NCI-H446 (cell line): Measurements from ENCODE around the gene NNAT.
A peak's percentile ranks its signal among the peaks of the same experiment; 100 is the strongest.
"Not testable (repeated sequence)": the region's sequence is repeated elsewhere in the genome, so short reads cannot be mapped to it uniquely, and the experiment has no call there.

Experiments used
- DNase-seq, 2 experiments: peaks; one replicate each; lab custom pipeline; 2025; lab: John Stamatoyannopoulos, UW

NNAT gene

GRCh38 chr20:37540001-37540400 lies 19.0 kb downstream of the NNAT start:
- no peak for DNase-seq

DNA sequence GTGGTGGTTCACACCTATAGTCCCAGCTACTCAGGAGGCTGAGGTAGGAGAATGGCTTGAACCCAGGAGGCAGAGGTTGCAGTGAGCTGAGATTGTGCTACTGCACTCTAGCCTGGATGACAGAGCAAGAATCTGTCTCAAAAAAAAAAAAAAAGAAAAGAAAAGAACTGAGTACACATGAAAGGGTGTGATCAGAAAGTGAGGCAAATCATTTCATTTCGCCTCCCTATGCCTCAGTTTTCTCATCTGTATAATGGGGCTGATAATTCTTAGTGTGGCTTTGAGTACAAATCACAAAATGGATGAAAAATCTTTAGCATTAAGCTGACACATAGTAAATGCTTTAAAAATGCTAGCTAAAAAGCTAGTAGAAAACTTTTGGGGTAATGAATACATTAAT lies 19.8 kb downstream of the NNAT start:
- not testable (repeated sequence) for DNase-seq

DNA sequence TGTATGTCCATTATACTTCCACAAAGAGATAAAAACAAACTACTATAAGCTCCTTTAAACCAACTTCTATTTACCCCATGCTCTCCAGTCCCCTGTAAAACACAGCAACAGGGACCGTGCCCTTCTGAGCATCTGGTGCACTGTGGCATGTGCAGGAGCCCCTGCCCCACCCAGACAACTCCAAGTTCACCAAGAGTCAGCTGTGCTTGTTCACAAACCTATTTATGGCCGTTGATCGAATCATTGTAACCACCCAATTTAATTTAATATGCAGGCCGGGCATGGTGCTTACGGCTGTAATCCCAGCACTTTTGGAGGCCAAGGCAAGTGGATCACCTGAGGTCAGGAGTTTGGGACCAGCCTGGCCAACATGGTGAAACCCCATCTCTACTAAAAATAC lies 20.3 kb downstream of the NNAT start:
- no peak for DNase-seq

DNA sequence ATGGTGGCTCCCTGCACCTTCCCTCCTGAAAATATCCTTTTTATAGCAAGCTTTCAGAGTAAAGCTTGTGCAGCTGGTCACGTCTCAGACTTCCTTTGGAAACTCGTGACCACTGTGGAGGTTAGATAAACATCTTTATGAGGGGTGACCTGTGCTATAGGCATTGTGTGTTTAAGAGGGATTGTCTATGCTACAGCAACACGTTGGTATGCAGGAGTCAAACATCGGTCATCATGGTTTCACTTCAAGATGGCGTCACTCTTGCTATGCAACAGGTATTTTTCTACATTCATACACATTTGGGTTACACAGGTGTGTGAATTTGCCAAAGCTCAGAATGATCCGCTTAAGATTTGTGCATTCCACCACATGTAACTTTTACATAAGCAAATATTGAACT lies 21.2 kb downstream of the NNAT start:
- no peak for DNase-seq

DNA sequence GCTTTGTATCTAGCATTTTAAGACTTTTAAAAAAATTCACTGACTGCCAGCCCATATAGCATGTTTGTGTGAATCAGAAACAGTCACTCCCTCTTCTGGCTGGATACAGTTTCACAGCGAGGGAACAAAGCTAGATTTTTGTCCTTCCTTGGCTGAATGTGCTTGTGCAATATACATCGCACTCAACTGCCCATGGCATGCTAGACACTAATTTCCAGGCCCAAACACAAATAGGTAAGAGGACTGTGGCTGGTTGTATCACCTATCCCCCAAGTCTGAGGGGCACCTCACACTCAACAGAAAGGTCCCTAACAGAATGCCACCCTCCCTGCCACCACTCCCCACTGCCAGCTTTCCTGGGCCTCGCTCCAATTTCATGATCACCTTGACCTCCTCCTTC lies 22.8 kb downstream of the NNAT start:
- DNase-seq: peak in 1 of 2 experiments; percentile 11

DNA sequence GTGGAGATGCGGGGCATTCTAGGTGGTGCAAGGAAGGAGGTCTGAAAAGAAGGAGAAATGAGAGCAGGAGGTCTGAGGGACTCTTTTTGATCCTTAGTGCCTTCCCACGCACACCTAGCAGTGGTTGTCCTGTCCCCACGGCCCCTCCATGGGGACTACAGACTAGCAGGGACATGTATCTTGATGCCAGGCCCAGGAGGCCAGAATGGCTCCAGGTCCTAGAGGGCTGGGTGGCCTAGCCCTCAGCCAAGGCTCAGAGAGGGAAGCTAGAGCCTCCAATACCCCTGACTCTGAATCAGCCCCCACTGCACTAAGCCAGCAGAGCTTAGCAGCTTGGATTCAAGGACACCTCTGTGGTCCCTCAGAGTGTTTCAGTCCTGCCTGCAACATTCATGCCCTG lies 23.3 kb downstream of the NNAT start:
- DNase-seq: no peak

DNA sequence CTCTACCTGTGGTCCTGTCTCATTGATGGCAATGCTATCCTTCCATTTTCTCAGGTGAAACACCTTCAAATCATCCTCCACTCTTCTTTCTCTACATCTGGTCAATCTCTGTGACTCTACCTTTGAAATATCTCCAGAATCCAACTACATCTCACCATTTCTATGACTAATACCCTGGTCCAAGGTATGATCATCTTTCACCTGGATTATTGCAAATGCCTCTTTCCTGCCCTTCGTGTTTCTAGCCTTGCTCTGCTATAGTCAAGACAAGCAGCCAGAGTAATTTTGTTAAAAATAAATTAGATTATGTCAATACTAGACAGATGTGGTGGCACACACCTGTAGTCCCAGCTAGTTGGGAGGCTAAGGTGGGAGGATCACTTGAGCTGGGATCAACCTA lies 24.5 kb downstream of the NNAT start:
- no peak for DNase-seq

- no peak for DNase-seq
Observed at GRCh38 chr20:37547912-37548311, 26.9 kb downstream of the NNAT start.

- DNase-seq: not testable (repeated sequence)
Observed at GRCh38 chr20:37550101-37550920, 29.3 kb downstream of the NNAT start.

DNA sequence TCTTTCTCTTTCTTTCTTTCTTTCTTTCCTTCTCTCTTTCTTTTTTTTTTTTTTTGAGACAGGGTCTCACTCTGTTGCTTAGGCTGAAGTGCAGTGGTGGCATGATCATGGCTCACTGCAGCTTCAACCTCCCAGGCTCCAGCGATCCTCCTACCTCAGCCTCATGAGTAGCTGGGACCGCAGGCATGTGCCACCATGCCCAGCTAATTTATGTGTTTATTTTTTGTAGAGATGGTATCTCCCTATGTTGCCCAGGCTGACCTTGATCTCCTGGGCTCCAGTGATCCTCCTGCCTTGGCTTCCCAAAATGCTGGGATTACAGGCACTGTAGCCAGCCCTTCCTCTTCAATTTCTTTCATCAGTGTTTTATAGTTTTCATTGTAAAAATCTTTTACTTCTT lies 30.6 kb downstream of the NNAT start:
- not testable (repeated sequence) for DNase-seq

- DNase-seq: no peak
Observed at GRCh38 chr20:37552415-37552814, 31.4 kb downstream of the NNAT start.

DNA sequence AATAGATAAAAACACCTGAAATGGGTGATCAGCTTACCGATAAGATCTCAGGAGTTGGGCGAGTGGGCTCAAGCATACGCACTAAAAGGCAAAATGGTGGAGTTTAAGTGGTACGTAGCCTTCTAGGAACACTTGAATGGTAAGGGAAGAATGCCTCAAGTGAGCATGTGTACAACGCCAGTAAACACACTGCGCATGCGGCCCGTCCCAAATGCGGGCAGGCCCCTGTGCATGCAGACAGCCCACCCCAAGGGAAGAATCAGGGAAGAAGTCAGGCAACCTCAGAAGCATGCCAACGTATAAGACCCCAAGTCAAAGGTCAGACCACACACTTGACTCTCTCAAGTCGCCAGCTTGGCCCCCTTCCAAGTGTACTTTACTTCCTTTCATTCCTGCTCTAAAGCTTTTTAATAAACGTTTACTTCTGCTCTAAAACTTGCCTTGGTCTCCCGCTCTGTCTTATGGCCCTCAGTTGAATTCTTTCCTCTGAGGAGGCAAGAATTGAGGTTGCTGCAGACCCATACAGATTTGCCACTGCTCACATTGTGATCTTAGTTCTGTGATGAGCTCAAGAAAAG lies 33.8 kb downstream of the NNAT start:
- DNase-seq: not testable (repeated sequence)

DNA sequence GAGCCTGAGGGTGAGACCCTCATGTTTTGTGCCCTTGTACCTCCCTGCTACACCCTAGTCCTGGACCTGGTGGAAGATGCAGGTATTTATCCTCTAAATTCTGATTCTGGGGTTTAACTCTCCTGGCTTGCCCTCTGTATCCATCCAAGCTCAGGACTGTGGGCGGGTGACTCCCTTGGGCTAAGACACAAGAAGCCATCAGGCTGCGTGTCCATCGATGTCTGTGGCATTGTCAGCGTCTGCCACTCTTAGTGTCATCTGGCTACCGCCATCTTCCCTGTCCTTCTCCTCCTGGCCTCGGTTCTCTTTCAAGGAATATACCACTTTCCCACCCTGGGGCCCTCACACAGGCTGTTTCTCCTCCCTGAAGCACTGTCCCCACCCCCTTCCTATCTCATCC lies 35.5 kb downstream of the NNAT start:
- DNase-seq: no peak

DNA sequence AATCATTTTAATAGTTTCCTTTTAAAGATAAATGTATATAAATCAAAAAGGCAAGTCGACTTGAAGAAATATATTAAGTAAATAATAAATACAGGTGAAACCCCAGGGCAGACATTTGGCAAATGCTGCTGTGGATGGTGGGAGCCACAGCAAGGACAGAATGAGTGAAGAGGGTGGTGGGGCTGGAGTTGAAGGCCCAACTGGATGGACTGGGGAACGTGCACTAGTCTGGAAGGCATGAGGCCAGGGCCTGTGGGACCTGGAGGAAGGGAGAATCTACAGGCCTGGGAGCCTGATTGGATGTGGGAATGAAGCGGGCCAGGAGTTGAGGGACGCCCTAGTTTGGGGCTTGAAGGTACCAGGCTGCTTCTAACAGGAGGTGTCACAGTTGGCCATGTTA lies 37.3 kb downstream of the NNAT start:
- no peak for DNase-seq

GRCh38 chr20:37558779-37559178 lies 37.7 kb downstream of the NNAT start:
- no peak for DNase-seq

DNA sequence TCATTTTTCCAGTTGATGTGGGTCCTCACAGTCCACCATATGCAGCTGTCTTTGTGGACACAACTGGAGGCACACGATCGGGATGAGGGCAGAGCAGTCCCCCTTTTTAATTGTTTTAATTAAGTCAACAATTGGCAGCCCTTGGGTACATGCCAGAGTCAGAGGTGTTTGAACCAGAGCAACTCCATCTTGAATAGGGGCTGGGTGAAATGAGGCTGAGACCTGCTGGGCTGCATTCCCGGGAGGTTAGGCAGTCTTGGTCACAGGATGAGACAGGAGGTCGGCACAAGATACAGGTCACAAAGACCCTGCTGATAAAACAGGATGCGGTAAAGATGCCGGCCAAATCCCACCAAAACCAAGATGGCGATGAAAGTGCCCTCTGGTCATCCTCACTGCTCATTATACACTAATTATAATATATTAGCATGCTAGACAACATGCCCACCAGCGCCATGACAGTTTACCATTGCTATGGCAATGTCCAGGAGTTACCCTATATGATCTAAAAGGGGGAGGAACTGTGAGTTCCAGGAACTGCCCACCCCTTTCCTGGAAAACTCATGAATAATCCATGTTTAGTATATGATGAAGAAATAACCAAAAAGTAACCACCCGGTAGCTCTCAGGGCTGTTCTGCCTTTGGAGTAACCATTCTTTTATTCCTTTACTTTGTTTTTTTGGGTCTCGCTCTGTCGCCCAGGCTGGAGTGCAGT lies 38.4 kb downstream of the NNAT start:
- no peak for DNase-seq

GRCh38 chr20:37560629-37561028 lies 39.6 kb downstream of the NNAT start:
- DNase-seq: no peak

DNA sequence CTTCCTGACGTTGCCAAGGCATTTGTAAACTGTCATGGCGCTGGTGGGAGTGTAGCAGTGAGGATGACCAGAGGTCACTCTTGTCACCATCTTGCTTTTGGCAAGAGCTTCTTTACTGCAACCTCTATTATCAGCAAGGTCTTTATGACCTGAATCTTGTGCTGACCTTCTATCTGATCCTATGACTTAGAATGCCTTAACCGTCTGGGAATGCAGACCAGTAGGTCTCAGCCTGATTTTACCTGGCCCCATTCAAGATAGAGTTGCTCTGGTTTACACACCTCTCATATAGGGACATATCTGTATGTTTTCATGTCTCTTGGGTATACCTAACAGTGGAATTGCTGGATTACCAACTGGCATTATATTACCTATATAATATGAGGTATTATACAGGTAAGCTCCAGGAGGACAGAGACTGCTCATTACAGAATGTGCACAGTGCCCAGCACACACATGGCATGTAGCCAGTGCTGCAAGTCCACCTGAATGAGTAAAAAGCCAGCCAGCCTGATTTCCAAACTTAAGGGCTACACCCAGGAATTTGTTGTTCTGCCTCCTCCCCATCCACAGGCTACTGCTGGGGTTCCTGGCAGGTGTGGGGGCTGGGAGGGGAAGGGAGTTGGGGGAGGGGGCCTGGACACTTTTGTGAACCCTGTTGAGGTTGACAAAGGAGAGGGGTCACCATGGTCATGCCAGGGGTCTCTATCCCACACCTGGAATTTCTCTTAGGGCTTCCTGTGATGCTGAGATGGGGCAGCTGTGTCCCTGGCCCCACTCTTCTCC lies 41.8 kb downstream of the NNAT start:
- DNase-seq: no peak

DNA sequence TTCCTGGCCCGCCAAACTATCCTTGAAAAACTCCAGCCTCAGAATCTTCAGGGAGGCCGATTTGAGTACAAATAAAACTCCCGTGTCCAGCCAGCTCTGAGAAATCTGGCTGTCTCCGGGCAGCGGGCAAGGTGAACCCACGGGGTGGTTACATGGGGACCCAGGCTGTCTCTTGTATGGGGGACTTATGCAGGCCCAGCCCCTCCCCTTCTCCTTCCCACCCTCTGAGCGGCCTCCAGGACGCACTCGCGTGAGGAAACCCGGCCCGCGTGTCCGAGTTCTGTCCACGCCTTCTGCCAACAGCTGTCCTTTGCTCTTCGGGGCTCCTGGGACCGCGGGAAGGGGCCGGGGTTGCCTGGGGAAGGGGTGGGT lies 43.0 kb downstream of the NNAT start:
- no peak for DNase-seq

DNA sequence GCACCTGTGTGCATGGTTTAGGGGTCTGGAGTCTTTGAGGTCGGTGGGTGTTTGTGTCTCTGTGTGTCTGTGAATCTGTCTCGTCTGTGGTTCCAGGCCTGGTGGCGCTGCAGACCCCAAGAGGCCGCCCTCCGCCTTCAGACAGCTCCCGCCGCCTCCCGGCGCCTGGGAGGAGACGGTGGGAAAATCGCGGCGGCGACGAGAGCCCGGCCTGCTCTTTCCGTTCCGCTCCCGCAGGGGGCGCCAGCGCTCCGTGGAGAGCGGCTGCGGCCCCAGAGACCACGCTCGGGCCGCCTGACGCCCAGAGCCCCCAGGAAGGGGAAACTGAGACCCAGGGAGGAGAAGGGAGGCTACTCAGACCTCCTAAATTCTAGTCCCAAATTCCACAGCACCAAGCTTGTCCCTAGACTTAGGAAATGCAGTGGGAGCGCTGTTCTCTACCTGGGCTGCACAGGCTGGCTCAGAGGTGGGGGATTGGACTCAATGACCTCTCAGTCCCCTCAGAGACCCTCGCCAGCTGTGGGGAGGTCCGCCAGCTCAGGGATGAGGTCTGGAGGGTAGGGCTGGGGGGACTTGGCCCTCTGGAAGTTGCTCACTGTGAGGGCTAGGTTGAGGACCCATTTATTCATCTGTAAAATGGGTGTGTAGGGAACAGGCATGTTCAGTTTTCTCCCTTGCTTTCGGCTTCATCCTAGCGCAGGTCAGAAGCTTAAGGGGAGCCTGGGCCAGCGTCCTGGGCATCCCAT lies 43.5 kb downstream of the NNAT start:
- DNase-seq: peak; percentile 34 to 67

GRCh38 chr20:37565134-37565811 lies 44.2 kb downstream of the NNAT start:
- no peak for DNase-seq
